Natural killer cell treated with Interleukin-12 subunit alpha and Interleukin-12 subunit beta and Interleukin-15 and Interleukin-18, amount 100 ng/mL, for 72 hours (primary cell): Measurements from ENCODE around the gene HDAC7. TPM values are rescaled to one million over a fixed set of nuclear protein-coding genes. Genes with fewer than 3 reads are reported as not detected.

Experiments used
- ATAC-seq, 2 donors: fragments of 150-1000 bp; cut with Tn5 transposase in 1 of 2; sonication (Bioruptor Pico), chemical (Tn5 transposase) in 1 of 2; 2 replicates each; pipeline ENCODE4 v1.10.0; 2021
- DNase-seq: peaks from one replicate; pipeline ENCODE4 v3.0.0; 2022; ENCODE audit warnings: low spot score
- H3K27ac Mint-ChIP-seq, 2 donors: 1 replicate in 1 of 2; 2 replicates in 1 of 2; pipeline ENCODE4 v1.8.0; 2022; ENCODE audit warnings: mixed read lengths in 2 of 2, mild to moderate bottlenecking in 1 of 2, moderate library complexity in 1 of 2
- H3K27me3 Mint-ChIP-seq, 2 donors: 1 replicate in 1 of 2; 2 replicates in 1 of 2; pipeline ENCODE4 v1.8.0; 2022; ENCODE audit warnings: mixed read lengths in 2 of 2
- H3K36me3 Mint-ChIP-seq: one replicate; pipeline ENCODE4 v1.8.0; 2022; ENCODE audit warnings: mixed read lengths
- H3K4me1 Mint-ChIP-seq, 2 donors: 1 replicate in 1 of 2; 2 replicates in 1 of 2; pipeline ENCODE4 v1.8.0; 2022; ENCODE audit warnings: low read depth in 2 of 2, mixed read lengths in 2 of 2, mild to moderate bottlenecking in 1 of 2
- H3K4me3 Mint-ChIP-seq: one replicate; pipeline ENCODE4 v1.8.0; 2022; ENCODE audit warnings: mixed read lengths
- H3K9me3 Mint-ChIP-seq: 2 replicates; pipeline ENCODE4 v1.8.0; 2022; ENCODE audit warnings: mixed read lengths
- total RNA-seq, 2 donors: library from RNA; stranded (reverse); gene quantifications; one replicate each; pipeline ENCODE4 v1.2.3, GENCODE V29; 2022

HDAC7 gene
- total RNA-seq, 2 donors from 2014 or later: 127 to 176 TPM

GRCh38 chr12:47734725-47735480, 84.8 kb downstream of the HDAC7 start:
- H3K4me1 Mint-ChIP-seq: peaks cover 4% of the 10 kb centered on the region in 2 donors
- no peak overlapping the region for H3K27ac Mint-ChIP-seq

GRCh38 chr12:47733142-47733541, 86.6 kb downstream of the HDAC7 start:
- no peaks in the 10 kb centered on the region for H3K4me1 Mint-ChIP-seq
- H3K27me3 Mint-ChIP-seq: no peaks in the 10 kb centered on the region
- ATAC-seq (no peak), DNase-seq (no peak)
- H3K9me3 Mint-ChIP-seq: no peaks in the 10 kb centered on the region
- no peak overlapping the region for H3K27ac Mint-ChIP-seq
- no peaks in the 10 kb centered on the region for H3K36me3 Mint-ChIP-seq
- H3K4me3 Mint-ChIP-seq: no peak overlapping the region

More at GRCh38 chr12:47734725-47735480, 84.8 kb downstream of the HDAC7 start:
- H3K27me3 Mint-ChIP-seq: no peaks in the 10 kb centered on the region
- no peaks in the 10 kb centered on the region for H3K36me3 Mint-ChIP-seq
- no peak overlapping the region for H3K4me3 Mint-ChIP-seq
- DNase-seq (no peak), ATAC-seq (no peak)
- H3K9me3 Mint-ChIP-seq: no peaks in the 10 kb centered on the region

Other genes starting within 250 kb of the HDAC7 start
- 10 to 100 TPM; 26.3 to 33.8 TPM for gene RPAP3, start 113.9 kb downstream of the HDAC7 start, total RNA-seq
- not detected for gene ENDOU, start 94.4 kb downstream of the HDAC7 start, total RNA-seq
- under 1 TPM; 0.19 to 0.25 TPM for gene RAPGEF3, start 61.0 kb downstream of the HDAC7 start, total RNA-seq
- gene SLC48A1, start 46.7 kb downstream of the HDAC7 start, total RNA-seq: 1 to 10 TPM; 5.1 to 9.8 TPM
- 10 to 100 TPM; 12.0 to 23.0 TPM for gene VDR, start 85.1 kb upstream of the HDAC7 start, total RNA-seq
- gene TMEM106C, start 143.7 kb upstream of the HDAC7 start, total RNA-seq: 10 to 100 TPM; 75.6 to 84.2 TPM
- gene COL2A1, start 184.6 kb upstream of the HDAC7 start, total RNA-seq: not detected